Right ventricle myocardium superior (tissue), 1 donor: ENCODE data around the gene TOR4A. TPM values are rescaled to one million over a fixed set of nuclear protein-coding genes. Genes with fewer than 3 reads are reported as not detected.
"Not testable (repeated sequence)": the region's sequence is repeated elsewhere in the genome, so short reads cannot be mapped to it uniquely, and the experiment has no call there.

Experiments
- ATAC-seq: fragments of 200-7000 bp; cut with Tn5 transposase; one replicate; pipeline ENCODE4 v1.9.1; 2020; ENCODE audit warnings: mild to moderate bottlenecking; ENCODE audit not compliant: poor library complexity
- DNase-seq: peaks from one replicate; pipeline ENCODE4 v3.0.0-alpha.2; 2020
- intact Hi-C: fragments of 100-400 bp; cut with DNase I; formaldehyde crosslinking; loops from one replicate; pipeline ENCODE4 v1.11.2; 2022
- total RNA-seq: library from RNA; stranded (reverse); fragmentation: NEBNext Ultra II Directional; extraction: Animal tissue kit (Norgen Biotek cat#: 25700); gene quantifications from one replicate; pipeline ENCODE4 v1.2.1, GENCODE V29; 2021
- donor health status: DM: no; HTN: yes; CAD: no; lungs with severe emphysema.

The TOR4A gene
- total RNA-seq, 1 donor from 2014 or later = 16.6 TPM

DNA sequence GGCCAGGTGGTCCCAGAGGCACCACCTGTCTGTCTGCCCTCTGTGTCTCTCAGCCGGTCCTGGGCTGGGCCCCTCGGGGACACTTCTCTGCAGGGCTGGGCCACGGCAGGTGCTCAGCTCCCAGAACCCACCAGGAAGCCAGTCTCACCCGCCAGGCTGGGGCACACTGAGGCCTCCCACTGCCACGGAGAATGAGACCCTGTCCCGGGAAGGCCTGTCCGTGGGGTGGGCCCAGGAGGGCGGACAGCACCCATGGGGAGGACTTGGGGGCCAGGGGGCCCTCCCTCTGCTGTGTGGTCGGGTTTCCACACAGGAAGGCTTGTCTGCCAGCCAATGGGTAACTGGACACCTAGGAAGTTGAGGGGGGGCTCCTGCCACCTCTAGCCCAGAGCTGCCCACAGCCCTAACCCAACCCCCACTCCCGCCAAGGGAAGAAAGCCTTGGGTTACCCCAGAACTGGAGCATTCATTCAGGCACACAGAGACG is 40.5 kb upstream of the TOR4A start:
- DNase-seq = no peak
- no peak for ATAC-seq
- intact Hi-C loops = no loop called here

DNA sequence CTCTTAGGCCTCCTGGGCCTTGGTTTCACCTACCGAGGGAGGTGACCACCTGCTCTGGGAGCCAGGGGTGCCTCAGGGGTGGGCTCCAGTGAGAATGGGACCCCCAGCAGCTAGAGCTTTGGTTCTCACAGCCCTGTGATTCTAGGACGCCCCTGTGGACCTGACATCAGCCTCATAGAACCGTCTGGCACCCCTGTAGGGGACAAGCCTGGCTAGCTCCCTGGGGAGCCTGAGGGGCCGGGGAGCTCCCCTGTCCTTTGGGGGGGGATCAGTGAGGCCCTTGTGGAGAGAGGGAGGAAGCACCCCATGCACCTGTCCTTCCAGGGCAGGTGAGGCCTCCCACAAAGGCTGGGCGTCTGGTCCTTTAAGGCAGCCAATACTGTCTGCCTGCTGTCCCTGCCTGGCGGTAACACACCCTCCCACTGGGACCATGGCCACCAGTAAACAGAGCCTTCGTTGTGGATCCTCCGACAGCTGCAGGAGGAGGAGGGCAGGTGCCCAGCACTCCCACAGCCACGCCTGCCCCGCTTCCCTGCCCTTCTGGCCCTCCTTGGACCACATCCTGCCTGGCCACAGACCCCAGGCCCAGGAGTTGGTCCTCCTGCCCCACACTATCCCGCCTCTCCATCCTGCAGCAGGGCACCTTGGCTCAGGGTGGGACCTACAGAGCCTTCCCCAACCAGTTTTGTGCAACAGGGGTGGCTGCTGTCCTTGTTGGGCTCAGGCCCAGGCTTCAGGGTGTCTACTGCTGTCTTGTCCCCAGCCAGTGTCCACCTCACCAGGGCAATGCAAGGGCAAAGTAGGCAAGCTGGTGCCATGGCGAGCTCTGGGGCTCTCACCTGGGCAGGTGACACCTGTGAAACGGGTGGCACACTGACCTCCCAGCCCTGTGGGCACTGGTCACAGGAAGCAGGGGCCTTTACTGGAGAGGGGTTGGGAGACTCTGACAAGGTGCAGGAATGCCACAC is 39.5 kb upstream of the TOR4A start:
- ATAC-seq (no peak), DNase-seq (no peak)
- intact Hi-C loops = no loop called here

DNA sequence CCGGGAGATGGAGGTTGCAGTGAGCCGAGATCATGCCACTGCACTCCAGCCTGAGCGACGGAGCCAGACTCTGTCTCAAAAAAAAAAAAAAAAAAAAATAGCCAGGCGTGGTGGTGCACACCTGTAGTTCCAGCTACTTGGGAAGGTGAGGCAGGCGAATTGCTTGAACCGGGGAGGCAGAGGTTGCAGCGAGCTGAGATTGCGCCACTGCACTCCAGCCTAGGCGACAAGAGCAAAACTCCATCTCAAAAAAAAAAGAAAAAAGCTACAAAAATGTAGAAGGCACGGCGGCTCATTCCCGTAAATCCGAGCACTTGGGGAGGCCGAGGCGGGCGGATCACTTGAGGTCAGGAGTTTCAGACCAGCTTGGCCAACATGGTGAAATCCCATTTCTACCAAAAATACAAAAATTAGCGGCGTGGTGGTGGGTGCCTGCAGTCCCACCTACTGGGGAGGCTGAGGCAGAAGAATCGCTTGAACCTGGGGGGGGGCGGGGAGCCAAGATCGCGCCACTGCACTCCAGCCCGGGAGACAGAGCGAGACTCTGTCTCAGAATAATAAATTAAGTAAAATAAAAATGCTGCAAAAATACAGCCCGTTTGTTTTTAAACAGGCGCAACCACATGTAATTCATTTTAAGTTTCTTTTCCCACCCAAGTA is 37.9 kb upstream of the TOR4A start:
- DNase-seq, ATAC-seq, intact Hi-C loops: not testable (repeated sequence)

DNA sequence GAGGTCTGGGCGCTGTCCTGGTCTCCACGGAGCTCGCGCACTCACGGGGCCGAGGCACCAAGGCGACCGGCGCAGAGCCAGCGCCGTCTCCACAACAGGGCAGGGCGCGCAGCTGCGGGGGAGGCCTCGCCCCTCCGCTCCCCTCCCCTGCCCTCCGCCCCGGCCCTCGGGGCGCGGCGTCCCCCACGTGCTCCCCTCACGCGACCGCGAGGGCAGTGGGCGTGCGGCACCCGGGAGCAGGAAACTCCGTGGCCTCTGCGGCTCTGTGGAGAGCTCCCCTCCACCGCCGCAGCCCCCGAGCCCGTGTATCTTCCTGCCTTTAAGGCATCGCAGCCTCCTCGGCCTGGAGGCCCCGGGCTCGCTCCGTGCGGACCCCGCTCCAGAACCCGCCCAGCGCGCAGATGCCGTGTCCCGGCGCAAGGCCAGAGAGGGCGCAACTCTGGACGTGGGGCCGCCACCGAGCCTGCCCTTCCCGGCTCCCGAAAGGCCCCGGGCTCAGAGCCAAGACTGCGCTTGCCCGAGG is 37.1 kb upstream of the TOR4A start:
- intact Hi-C loops = no loop called here
- peak; percentile 67 for ATAC-seq
- peak; percentile 90 for DNase-seq

DNA sequence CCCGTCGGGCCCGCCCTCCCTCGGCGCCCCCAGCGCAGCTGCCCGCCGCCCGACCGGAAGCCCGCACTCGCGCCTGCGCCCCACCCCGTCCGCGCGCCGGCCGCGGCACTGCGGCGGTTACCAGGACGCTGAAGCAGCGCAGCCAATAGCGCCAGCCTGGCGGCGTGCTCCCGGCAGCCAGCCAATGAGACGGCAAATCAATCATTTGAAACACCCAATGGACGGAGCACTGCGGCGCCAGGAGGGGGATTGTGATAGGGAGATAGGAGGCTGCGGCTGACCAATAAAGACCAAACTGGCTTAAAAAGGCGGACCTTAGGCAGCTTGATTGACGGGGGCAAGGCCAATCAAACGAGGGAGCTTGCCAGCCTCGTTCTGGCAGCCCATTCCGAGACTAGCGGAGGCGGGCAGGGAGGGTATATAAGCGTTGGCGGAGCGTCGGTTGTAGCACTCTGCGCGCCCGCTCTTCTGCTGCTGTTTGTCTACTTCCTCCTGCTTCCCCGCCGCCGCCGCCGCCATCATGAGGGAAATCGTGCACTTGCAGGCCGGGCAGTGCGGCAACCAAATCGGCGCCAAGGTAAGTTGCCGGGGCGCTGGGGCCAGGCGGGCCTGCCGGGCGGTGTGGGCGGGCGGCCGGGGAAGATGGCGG is 36.6 kb upstream of the TOR4A start, which contains the start of gene TUBB4B:
Gene TUBB4B, plus strand, starts transcription at position 447 of the 649 bp plus-strand sequence. Its CDS starts 74 bp downstream, at position 521.
- intact Hi-C loops = no loop called here
- peak; percentile 87 for ATAC-seq

DNA sequence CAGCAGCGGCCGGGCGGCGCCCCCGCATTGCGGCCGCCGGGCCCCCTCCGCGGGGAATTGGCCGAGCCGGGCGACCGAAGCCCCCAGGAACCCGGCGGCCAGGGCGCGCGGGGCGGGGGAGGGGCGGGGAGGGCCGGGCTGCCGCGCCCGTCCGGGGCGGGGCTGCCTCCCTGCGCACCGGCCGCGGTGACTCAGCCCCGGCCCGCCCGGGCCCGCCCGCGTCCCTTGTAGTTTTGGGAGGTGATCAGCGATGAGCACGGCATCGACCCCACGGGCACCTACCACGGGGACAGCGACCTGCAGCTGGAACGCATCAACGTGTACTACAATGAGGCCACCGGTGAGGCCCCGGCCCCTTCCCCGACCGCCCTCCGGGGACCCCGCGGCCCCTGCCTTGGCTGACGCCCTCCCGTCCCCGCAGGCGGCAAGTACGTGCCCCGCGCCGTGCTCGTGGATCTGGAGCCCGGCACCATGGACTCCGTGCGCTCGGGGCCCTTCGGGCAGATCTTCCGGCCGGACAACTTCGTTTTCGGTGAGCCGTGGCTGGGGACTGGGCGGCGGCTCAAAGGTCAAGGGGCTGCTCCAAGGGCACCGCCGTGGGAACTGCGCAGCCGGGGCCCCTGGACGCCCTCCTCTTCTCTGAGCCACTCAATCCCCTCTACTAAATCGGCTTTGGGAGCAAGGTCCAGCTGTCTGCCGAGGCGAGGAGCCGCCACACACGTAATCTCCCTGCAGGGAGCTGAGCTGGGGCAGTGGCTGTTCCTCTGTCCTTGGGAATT is 35.8 kb upstream of the TOR4A start:
- intact Hi-C loops = no loop called here
- ATAC-seq = no peak

More for the DNA sequence above, 36.6 kb upstream of the TOR4A start, which contains the start of gene TUBB4B:
- DNase-seq = peak; percentile 100

DNA sequence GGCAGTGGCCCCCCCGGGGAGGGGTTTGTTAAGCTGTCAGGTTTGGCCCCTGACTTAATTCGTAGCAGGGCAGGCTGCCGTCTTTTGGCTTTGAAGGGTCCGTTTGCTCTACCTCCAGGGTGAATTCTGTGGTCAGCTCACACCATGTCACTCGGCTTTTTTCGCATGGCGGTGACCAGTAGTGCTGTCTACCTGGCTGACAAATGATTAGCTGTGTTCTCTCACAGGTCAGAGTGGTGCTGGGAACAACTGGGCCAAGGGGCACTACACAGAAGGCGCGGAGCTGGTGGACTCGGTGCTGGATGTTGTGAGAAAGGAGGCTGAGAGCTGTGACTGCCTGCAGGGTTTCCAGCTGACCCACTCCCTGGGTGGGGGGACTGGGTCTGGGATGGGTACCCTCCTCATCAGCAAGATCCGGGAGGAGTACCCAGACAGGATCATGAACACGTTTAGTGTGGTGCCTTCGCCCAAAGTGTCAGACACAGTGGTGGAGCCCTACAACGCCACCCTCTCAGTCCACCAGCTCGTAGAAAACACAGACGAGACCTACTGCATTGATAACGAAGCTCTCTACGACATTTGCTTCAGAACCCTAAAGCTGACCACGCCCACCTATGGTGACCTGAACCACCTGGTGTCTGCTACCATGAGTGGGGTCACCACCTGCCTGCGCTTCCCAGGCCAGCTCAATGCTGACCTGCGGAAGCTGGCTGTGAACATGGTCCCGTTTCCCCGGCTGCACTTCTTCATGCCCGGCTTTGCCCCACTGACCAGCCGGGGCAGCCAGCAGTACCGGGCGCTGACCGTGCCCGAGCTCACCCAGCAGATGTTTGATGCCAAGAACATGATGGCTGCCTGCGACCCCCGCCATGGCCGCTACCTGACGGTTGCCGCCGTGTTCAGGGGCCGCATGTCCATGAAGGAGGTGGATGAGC is 35.0 kb upstream of the TOR4A start:
- intact Hi-C loops = no loop called here
- DNase-seq (no peak), ATAC-seq (no peak)

More for the DNA sequence above, 35.8 kb upstream of the TOR4A start:
- DNase-seq = peak; percentile 79

DNA sequence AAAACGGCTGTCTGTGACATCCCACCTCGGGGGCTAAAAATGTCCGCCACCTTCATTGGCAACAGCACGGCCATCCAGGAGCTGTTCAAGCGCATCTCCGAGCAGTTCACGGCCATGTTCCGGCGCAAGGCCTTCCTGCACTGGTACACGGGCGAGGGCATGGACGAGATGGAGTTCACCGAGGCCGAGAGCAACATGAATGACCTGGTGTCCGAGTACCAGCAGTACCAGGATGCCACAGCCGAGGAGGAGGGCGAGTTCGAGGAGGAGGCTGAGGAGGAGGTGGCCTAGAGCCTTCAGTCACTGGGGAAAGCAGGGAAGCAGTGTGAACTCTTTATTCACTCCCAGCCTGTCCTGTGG is 34.3 kb upstream of the TOR4A start:
- ATAC-seq, intact Hi-C loops, DNase-seq: not testable (repeated sequence)

DNA sequence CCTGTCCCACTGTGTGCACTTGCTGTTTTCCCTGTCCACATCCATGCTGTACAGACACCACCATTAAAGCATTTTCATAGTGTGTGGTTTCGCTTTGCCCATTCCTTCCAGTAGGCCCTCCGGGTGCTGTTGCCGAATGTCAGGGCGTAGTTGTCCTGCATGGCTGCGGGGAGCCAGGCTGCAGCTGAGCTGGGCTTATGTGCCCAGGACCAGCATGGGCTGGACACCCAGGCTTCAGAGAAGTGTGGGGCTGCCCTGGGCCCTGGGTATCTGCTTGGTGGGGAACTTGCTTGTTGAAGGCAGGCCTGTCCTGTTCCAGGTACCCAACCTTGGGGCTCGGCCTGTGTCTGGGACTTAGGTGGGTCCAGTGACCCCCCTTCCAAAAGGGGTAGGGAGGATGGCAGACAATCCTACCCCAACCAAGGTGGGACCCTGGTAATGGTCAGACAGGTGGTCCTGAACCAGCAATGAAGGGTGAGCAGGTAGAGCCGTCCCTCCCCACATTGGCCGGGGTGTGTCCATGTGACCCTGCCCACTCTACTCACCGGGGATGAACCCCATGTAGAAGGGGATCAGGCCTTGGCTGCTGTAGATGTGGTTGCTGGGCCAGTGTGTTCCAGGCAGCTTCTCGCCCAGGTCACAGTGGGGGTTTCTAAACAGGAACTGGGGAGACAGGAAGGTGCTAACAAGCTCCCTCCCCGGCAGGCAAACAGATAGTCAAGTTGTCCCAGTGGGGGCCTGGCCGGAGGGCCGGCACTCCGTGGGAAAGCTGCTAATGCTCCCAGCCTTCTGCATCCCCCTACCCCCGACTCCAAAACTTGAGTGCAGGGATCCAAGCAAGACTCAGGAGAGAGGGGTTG is 33.7 kb upstream of the TOR4A start:
- ATAC-seq (no peak), DNase-seq (no peak)
- intact Hi-C loops = no loop called here

DNA sequence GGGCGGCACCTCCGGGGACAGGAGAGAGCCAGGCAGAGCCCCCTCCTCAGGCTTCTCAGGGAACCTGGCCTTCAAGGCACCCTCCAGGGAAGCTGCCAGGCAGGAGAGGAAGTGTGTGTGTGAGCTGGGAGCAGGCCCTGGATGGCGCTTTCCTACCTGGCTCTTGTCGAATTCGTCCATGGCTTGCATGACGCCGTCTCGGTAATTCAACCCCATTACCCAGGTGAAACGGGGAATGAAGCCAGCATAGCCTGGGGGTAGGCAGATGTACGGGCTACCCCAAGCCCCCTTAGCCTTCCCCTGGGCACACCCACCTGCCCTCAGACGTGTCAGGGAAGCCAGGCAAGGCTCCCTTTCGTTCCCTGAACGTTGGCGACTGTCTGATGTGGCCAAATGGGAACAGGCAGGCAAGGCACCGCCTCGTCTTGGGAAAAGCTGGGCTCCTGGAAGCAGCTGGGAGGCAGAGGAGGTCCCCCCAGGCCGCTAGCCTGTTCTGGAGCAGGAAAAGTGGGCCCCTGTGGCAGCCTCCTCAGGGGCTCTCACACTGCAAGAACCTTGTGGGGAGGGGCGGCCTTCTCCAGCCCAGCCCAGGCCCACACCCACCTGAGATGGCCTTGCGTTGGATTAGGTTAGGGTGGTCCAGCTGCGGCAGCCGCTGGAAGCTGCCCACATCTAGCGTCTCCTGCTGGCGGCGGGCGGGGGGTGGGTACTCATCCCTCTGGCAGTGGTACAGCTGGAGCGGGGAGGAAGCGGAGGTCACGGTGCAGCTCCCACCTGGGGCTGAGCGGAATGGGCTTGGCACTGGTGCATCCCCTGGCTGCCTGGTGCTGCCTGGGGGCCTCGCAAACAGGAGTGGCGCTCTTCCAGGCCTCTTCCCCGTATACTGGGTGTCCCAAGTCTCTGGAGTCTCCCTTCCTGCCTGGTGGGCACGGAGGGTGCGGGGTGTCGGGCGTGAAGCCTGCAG is 32.8 kb upstream of the TOR4A start:
- ATAC-seq (no peak), DNase-seq (no peak)
- intact Hi-C loops = no loop called here

DNA sequence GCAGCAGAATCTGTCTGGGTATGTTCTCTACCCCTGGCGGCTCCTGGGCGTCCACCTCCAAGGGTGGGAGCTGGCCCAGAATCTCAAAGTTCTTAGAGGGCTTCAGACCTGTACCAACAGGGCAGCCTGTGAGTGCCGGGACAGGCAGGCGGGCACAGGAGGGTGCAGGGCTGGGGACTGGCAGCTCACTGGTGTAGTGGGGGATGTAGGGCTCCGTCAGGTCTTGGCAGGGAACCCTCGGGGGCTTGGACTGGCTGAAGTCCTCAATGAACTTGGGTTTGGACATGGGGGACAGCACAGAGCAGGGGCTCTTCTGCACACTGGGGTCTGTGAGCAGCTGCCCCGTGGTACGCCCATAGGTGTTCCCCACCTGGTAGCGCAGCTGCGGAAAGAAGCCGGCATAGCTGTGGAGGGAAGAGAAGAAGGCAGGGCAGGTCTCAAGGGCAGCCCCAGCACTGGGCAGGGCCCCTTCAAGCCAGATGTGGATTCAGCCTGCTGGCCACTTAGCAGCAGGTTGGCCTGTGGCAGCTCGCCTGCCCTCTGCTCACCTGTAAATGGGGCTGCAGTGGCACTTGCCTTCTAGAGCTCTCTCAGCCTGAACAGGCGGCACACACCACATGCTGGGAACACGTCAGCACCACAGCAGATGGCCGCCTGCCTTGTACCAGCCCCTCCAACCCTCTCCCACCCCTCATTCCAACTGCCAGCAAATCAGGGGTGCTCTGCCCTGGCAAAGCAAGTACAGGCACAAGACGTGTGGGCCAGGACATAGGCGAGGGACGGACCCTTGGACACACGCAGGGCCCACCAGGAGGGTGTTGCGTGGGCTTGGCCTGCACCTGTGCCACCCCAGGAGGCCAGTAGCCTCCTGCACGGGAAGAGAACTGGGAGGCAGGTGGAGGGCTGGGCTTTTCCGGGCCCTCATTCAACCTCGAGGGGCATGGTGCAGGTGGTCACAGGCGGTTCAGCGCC is 31.8 kb upstream of the TOR4A start:
- DNase-seq = no peak
- ATAC-seq = no peak
- intact Hi-C loops = no loop called here

DNA sequence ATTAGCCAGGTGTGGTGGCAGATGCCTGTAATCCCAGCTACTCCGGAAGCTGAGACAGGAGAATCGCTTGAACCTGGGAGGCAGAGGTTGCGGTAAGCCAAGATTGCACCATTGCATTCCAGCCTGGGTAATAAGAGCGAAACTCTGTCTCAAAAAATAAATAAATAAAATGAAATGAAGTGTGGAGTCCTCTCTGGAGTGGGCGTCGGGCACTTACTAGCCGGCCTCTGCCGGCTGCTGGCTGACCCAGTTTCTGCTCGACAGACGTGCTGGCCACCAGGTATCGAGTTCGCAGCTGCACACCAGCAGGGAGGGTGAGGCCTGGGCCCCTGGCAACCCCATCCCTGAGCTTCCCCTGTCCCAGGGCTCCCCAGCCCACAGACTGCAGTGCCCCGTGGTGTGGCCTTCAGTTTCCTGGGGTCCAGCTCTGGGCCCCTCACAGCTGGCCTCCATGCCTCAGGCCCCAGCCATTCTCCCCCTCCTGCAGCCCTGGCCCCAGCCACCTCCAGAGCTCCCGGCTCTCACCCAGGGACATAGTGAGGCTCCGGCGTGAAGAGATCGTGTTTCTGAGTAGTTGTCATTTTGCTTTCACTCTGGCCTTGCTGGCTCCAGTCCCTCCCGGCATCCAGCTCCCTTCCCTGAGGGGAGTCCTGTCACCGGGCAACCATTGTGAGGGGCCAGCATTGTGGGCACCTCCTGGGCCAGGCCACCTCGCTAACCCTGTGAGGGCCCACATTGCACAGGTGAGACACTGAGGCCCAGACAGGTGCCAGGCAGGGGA is 30.2 kb upstream of the TOR4A start:
- no peak for ATAC-seq
- intact Hi-C loops = no loop called here

DNA sequence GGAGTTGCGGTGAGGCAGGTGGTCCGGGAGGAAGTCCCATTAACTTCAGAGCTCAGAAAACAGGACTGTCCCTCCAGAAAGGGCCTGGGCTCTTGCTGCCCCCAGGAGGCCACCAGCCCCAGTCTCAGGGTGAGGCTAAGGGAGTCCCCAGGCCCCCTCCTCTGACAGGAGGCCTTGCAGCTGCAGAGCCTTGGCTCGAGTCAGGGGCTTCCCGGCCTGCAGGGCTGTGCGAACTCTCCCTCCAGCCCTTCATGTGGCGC is 29.7 kb upstream of the TOR4A start:
- ATAC-seq (no peak), DNase-seq (no peak)
- intact Hi-C loops = no loop called here

More for the DNA sequence above, 30.2 kb upstream of the TOR4A start:
- no peak for DNase-seq
